Chondrocyte (in vitro differentiated cells): Measurements from ENCODE around the gene DYRK3. TPM values are rescaled to one million over a fixed set of nuclear protein-coding genes. Genes with fewer than 3 reads are reported as not detected.
A peak's percentile ranks its signal among the peaks of the same experiment; 100 is the strongest.

Experiments used
- DNase-seq: peaks from one replicate; pipeline ENCODE4 v3.0.0; 2021; ENCODE audit warnings: mixed read lengths, low spot score
- H3K27ac Mint-ChIP-seq: one replicate; pipeline ENCODE4 v1.8.0; 2021; ENCODE audit warnings: mild to moderate bottlenecking, moderate library complexity, mixed read lengths; ENCODE audit not compliant: unreplicated experiment
- H3K27me3 Mint-ChIP-seq: 2 replicates; pipeline ENCODE4 v1.8.0; 2021; ENCODE audit warnings: low read depth, mixed read lengths
- H3K36me3 Mint-ChIP-seq: 2 replicates; pipeline ENCODE4 v1.8.0; 2021; ENCODE audit warnings: low read depth, mixed read lengths
- H3K4me1 Mint-ChIP-seq: 2 replicates; pipeline ENCODE4 v1.8.0; 2021; ENCODE audit warnings: low read depth, mild to moderate bottlenecking, mixed read lengths
- H3K4me3 Mint-ChIP-seq: one replicate; pipeline ENCODE4 v1.8.0; 2021; ENCODE audit warnings: mild to moderate bottlenecking, moderate library complexity, mixed read lengths; ENCODE audit not compliant: unreplicated experiment
- H3K9me3 Mint-ChIP-seq: 2 replicates; pipeline ENCODE4 v1.8.0; 2021; ENCODE audit warnings: low read depth, mixed read lengths
- CTCF ChIP-seq: fragments of 200-600 bp; sonication (generic); IDR thresholded peaks from 2 replicates; pipeline ENCODE4 v1.5.0; 2021; ENCODE audit warnings: antibody characterized with exemption, mild to moderate bottlenecking, moderate library complexity
- total RNA-seq: library from RNA; stranded (reverse); gene quantifications from 3 replicates; pipeline ENCODE4 v1.2.1, GENCODE V29; 2021

Gene DYRK3
- total RNA-seq, 1 donor from 2014 or later: 6.6 TPM

GRCh38 chr1:206684003-206684402 lies 48.7 kb downstream of the DYRK3 start:
- Mint-ChIP-seq H3K27ac (no peak overlapping the region), H3K4me1 (peaks cover 35% of the 10 kb centered on the region), H3K9me3 (no peaks in the 10 kb centered on the region), H3K4me3 (peak overlapping the region; percentile 84), H3K36me3 (no peaks in the 10 kb centered on the region), H3K27me3 (peaks cover 9% of the 10 kb centered on the region)
- no peak for DNase-seq
- TF ChIP-seq CTCF: no peak

GRCh38 chr1:206684478-206685333 lies 49.4 kb downstream of the DYRK3 start, which contains the start of gene MAPKAPK2:
Gene MAPKAPK2, plus strand, starts transcription at chr1:206684905. Its CDS starts 325 bp downstream, at chr1:206685230.
- Mint-ChIP-seq H3K4me3 (peak within 1 kb of the TSS; percentile 92), H3K36me3 (no peaks in the 10 kb centered on the region), H3K9me3 (no peaks in the 10 kb centered on the region), H3K27ac (peak within 1 kb of the TSS; percentile 98), H3K27me3 (peaks cover 8% of the 10 kb centered on the region), H3K4me1 (peaks cover 40% of the 10 kb centered on the region)
- no peak for DNase-seq
- no peak for TF ChIP-seq CTCF

- no peak for DNase-seq
- TF ChIP-seq CTCF: no peak
- no peaks in the 10 kb centered on the region for H3K9me3 Mint-ChIP-seq
- peak overlapping the region; percentile 92 for H3K4me3 Mint-ChIP-seq
- peaks cover 7% of the 10 kb centered on the region for H3K27me3 Mint-ChIP-seq
- no peaks in the 10 kb centered on the region for H3K36me3 Mint-ChIP-seq
- H3K27ac Mint-ChIP-seq: peak overlapping the region; percentile 98
- H3K4me1 Mint-ChIP-seq: peaks cover 47% of the 10 kb centered on the region
Observed at GRCh38 chr1:206685334-206685768, 50.0 kb downstream of the DYRK3 start.

GRCh38 chr1:206685769-206686477 lies 50.6 kb downstream of the DYRK3 start:
- Mint-ChIP-seq H3K36me3 (no peaks in the 10 kb centered on the region), H3K27ac (peak overlapping the region; percentile 98), H3K4me1 (peaks cover 51% of the 10 kb centered on the region), H3K27me3 (peaks cover 7% of the 10 kb centered on the region), H3K4me3 (peak overlapping the region; percentile 92), H3K9me3 (no peaks in the 10 kb centered on the region)
- no peak for DNase-seq
- TF ChIP-seq CTCF: no peak

GRCh38 chr1:206686478-206687249 lies 51.3 kb downstream of the DYRK3 start:
- DNase-seq: no peak
- Mint-ChIP-seq H3K4me3 (peak overlapping the region; percentile 92), H3K4me1 (peaks cover 58% of the 10 kb centered on the region), H3K9me3 (no peaks in the 10 kb centered on the region), H3K27me3 (peaks cover 6% of the 10 kb centered on the region), H3K36me3 (no peaks in the 10 kb centered on the region), H3K27ac (peak overlapping the region; percentile 98)
- TF ChIP-seq CTCF: no peak
